DMS114 treated with DMSO at 0.1 percent for 48 hours (cell line): Measurements from ENCODE around the gene ALDH6A1.

ENCODE experiments used
- DNase-seq: peaks from one replicate; lab custom pipeline; 2025; ENCODE audit not compliant: unreplicated experiment; lab: John Stamatoyannopoulos, UW

The ALDH6A1 gene

DNA sequence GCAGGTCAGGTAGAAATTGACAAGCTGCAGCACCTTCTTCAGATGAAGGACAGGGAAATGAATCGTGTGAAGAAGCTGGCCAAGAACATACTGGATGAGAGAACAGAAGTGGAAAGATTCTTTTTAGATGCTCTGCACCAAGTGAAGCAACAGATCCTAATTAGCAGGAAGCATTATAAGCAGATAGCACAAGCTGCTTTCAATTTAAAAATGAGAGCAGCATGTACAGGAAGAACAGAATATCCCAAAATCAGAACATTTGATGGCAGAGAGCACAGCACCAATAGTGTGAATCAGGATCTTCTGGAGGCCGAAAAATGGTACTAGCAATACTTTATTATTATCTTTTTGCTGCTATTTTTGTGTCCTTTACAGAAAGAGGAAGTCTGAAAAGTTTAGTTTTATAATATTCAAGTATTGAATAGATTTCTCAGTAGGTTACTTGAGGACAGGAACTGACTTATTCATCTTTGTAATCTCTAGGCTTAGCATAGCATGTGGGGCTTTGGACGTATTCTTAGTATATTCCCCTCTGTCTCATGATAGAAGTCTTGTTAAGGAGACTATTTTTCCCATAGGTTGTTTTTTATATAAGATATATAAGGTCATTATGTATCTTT is 34.3 kb downstream of the ALDH6A1 start:
- DNase-seq, result no peak

DNA sequence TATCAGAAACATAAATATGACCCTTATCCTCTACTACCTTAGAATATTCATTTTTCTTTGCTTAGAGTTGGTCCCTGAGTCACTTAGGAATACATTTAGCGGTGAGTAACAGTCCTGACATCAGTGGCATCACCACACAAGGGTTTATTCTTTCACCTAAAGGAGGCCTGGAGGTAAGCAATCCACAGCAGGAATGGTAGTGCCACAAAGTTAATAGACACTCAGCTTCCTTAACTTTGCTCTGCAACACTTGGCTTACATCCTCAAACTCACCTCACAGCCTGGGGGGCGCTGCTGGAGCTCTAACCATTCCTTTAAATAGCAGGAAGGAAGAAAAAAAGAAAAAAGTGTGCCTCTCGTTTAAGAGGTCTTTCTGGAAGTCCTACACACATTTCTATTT is 36.0 kb downstream of the ALDH6A1 start:
- no peak for DNase-seq

DNA sequence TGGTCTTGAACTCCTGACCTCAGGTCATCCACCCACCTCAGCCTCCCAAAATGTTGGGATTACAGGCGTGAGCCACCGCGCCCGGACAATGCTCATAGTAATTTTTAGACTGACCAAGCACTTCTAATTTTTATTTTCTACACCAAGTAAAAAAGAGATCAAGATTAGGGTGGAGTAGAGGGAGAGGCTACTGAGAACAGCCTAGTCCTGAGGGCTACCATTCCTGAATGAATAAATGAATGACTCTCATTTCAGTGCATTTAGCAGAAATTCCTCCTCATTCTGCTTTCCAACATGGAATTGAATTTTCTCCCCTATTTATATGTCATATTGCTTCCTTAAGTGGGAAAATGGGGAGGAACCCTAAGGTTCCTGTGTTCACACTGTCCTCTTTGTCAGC is 38.7 kb downstream of the ALDH6A1 start:
- no peak for DNase-seq

DNA sequence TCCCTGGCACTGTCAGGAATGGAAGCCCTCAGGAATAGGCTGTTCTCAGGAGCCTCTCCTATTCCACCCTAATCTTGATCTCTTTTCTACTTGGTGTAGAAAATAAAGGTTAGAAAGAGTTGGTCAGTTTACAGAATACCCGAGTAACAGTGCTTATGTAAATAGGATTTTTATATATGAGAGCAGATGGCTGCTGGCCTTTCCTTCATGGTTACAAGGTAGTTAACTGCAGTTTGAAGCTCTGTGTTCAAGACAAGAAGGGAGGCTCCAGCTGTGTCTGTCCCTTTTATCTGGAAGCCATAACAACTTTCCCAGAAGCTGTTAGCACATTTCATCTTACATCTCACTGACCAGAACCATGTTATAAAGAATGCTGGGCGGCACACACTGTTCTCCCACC is 42.0 kb downstream of the ALDH6A1 start:
- no peak for DNase-seq

DNA sequence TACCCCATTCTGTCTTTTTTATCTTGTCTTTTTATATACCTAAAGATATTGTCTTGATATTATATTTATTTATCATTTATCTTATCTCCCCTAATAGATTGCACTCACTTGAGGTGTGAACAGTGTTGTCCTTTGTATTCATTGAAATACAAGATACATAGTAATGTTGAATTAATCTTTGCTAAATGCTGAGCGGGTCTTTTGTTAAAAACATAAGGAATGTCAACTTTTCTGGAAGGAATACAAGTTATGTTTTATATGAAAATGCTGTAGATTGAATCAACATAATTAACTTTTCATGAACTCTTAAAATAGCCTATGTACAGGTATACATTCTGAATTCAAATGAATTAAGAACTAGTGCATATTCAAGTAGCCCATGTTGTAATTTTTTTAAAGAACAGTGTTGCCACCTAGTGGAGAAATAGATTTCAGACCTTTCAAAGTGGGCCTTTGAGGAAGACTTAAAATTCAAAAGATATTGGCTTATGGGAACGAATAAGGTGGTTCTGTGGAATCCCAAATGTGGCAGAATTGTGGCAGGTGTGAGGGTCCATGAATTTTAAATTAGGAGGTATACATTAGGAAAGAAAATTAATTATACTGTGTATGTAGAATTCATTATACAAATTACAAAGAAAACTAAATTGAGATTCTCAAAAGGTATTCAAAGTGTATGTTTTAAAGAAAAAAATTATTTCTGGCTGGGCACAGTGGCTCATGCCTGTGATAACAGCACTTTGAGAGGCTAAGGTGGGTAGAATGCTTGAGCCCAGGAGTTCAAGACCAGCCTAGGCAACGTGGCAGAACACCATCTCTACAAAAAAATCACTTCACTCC is 46.0 kb downstream of the ALDH6A1 start:
- DNase-seq, result peak; percentile 68

DNA sequence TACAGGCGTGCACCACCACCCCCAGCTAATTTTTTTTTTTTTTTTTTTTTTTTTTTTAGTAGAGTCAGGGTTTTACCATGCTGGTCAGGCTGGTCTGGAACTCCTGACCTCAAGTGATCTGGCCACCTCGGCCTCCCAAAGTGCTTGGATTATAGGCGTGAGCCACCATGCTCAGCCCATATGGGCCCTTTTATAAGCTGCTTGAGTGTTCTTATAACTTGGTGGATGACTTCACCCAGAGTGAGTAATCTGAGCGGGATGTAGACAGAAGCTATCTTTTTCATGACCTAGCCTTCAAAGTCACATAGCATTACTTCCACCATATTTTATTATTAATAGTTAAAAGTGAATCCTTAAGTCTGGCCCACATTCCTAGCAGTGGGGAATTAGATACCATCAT is 48.7 kb downstream of the ALDH6A1 start:
- no peak for DNase-seq

DNA sequence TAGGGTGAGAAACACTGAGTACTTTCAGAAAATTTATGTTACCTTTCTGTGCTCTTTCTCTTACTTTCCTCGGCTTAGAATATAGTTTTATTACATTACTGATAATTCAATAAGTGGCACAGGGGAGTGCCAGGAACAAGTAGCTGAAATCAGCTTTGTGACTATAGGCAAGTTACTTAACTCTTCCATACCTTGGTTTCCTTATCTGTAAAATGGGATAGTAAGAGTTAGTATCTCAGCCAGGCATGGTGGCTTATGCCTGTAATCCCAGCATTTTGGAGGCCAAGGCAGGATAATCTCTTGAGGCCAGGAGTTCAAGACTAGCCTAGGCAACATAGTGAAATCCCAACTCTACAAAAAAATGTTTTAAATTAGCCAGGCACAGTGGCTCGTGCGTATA is 49.7 kb downstream of the ALDH6A1 start:
- no peak for DNase-seq

DNA sequence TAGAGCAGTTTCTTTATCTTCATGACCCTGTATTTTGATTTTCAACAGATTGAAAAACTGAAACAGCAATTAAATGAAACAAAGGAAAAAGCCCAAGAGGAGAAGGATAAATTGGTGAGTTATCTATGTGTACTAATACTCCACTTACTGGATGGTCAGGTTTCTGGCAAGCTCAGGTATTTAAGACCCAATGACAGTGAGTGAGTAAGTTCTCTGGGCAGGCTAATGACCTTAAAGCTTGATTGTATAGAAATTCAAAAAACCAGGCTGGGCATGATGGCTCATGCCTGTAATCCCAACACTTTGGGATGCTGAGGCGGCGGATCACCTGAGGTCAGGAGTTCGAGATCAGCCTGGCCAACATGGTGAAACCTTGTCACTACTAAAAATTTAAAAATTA is 55.1 kb downstream of the ALDH6A1 start:
- no peak for DNase-seq

DNA sequence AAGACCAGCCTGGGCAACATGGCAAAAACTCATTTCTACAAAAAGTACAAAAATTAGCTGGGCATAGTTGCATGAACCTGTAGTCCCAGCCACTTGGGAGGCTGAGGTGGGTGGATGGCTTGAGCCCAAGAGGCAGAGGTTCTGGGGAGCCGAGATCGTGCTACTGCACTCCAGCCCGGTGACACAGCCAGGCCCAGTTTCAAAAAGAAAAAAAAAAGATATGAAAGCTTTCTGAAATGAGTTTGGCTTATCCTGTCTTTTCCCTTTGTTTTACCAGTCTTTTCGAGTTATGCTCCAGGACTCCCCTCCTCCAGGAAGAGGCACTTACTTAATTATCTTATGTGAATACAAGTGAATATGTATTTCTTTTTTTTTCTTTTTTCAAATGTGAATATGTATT is 61.9 kb downstream of the ALDH6A1 start:
- DNase-seq, result no peak

DNA sequence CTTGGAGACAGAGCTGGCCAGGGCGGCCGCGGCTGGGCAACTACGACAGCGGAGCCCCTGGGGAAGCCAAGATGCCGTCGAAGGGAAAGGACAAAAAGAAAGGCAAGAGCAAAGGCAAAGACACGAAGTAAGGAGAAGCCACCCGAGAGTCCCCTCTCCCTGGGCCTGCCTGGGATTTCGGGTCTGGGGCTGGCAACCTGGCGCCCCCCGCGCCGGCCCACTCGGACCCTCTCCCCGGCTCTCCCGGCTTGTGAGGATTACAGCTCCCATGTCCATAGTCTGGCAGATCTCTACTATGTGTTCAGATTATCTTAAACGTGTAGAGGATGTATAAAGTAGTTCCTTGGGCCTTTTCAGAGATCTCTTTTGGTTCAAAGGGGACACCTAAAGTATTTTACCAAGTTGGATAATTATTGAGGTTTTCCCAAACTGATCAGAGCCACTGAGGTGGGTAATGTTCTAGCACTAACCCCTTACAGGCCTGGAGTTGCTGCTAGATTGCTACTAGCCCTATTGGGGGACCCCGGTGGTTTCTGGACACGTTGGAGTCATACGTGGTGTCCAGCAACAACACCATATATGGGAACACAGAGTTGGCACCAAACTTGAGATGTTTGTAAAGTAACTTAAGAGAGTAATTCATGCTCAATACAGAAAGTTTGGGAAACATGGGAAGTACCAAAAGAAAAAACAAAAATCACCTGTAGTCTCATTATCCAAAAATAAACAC is 64.7 kb downstream of the ALDH6A1 start:
- DNase-seq, result no peak

DNA sequence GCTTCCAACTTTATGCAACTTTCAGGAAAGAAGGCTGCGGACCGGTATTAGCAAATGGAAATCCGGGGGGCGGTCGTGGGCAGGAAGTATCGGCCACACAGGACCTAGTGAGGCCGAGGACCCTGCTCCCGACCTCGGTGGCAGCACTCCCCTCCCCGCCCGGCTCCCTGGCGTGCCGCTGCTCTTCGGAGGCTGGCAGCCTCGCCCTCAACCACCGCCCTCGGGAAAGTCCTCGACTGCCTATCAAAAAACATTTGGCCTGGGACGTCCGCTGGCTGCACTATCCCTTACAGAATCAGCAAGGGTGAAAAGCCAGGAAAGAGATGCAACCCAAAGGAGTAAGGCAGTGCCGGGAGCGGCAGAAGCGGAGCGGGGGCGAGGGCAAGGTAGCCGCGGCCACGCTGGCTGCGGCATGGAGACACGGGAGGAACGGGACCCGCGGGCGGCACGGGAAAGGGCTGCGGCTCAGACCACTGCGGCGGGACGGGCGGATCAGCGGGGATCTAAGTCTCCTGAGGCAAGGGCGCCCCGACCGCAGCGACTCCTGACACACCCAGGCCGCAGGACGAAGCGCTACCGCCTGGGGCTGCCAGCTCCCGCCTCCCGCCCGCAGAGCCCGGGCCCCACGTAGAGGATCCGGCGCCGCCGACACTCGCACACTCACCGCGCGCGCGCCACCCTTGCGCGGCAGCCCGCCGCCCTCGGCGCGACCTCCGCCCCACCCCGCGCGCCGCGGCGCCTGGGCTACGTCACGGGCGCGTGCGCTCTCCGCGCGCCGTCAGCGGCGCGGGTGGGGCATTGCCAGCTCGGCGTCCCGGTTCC is 65.5 kb downstream of the ALDH6A1 start, which contains the start of the genes BBOF1 and ENTPD5:
TSS of gene BBOF1 (plus strand) at position 764 of the 822 bp plus-strand sequence. CDS start 130 bp downstream, outside the sequence.
TSS of gene ENTPD5 (minus strand) at position 703 of the 822 bp plus-strand sequence. CDS start 31,186 bp downstream, outside the sequence.
- peak; percentile 52 for DNase-seq

DNA sequence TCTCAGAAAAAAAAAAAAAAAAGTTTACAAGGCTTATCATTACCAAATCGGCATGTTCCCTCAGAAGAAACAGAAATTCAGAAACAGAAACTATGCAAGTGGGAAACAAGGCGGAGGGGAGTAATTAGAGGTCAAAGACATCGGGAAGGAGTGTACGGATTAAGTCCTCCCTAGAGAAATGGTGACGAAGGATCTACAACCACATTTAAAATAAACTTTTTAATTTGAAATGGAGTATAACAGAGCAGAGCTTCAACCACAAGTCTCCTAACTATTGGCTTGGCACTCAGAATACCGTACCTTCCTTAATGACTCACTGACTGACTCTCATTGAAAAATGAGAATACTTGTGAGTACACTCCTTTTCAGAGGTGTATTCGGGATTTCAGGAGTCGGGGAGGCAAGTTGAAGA is 66.1 kb downstream of the ALDH6A1 start:
- no peak for DNase-seq

DNA sequence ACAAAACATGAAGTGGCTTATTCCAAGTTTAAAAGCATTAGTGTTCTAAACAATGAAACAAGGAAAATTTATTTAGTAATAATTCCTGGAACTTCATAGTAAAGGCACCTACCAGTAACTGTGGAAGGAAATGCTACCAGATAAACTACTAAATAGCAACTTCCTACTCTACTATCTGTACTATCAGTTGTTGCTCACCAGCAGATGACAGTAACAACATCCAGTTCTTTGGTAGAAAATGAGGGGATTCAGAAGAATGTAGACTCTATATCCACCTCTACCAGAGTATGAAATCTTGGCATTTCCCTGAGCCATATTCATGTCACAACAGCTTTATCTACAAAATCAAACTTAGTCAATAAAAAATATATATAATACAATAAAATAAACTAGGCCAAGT is 68.3 kb downstream of the ALDH6A1 start:
- DNase-seq, result no peak

DNA sequence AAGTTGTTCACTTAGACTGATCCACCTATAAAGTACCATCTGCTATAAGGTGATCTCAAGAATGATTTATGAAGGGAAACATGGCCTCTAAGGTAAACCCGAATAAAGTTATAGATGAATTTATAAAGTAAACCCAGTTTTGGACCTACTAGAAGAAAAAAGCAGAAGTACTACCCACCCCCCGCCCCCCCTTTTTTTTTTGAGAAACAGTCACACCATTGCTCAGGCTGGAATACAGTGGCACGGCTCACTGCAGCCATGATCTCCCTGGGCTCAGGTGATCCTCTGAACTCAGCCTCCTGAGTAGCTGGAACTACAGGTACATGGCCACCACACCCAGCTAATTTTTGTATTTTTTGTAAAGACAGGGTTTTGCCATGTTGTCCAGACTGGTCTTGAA is 69.1 kb downstream of the ALDH6A1 start:
- DNase-seq, result no peak

DNA sequence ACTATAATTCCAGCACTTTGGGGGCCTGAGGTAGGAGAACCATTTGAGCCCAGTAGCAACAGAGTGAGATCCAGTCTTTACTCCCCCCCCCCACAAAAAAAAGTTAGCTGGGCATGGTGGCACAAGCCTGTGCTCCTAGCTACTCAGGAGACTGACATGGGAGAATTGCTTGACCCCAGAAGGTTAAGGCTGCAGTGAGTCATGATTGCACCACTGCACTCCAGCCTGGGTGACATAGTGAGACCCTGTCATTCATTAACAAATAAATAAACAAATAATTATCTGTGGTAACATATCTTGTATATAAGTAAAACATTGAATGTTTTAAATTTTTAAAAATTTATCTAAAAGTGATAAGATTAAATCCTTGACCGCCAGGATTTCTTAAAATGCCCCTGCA is 70.0 kb downstream of the ALDH6A1 start:
- DNase-seq, result no peak

DNA sequence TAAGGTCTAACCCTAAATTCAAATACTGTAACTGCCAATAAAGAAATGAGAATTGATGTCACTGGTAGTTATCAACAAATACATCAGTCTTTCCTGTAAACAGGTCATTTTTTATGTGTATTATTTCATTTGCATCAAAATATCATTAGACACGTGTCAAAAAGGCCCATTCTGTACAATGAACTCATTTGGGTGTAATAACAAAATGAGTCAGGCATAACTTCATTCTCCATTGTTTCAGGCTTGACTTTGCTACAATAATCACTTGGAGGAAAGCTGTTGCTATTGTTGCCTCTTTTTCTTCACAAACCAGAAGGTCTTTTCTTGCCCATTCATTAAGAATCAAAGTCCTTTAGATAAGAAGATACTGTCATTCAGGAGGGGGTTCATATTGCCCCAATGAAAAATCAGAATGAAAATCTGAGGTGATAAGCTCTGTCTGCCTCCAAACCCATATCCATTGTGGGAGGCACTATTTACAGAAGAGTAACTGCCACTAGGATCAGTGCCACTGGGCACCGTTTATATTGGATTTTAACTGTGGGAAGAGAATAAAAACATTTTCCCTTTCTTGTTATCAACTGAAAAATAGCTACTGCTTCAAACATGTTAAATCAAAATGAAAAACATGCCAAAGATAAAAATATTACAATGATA is 75.3 kb downstream of the ALDH6A1 start:
- DNase-seq, result no peak
